NT2/D1 (cell line): ENCODE results near the gene IFNL3.

Source experiments
- SUZ12 ChIP-seq: IDR thresholded peaks from 2 replicates; pipeline ENCODE4 v1.6.1; 2011; ENCODE audit not compliant: insufficient read length, insufficient read depth; ENCODE audit errors: extremely low read depth
- YY1 ChIP-seq: IDR thresholded peaks from 2 replicates; pipeline ENCODE4 v1.6.1; 2011; ENCODE audit not compliant: insufficient read length, insufficient read depth

- TF ChIP-seq SUZ12 (no peak), YY1 (no peak)
Measured at GRCh38 chr19:39223703-39224279, 21.0 kb downstream of the IFNL3 start.
